Neutrophil (primary cell): Measurements from ENCODE around the gene ALOX5AP.

ENCODE experiments used
- H3K27ac ChIP-seq: fragments of 200-600 bp; sonication (generic); 2 replicates; pipeline ENCODE4 v1.5.1; 2016; ENCODE audit warnings: mild to moderate bottlenecking, moderate library complexity
- H3K27me3 ChIP-seq: fragments of 200-600 bp; sonication (generic); 2 replicates; pipeline ENCODE4 v1.6.0; 2016; ENCODE audit warnings: mild to moderate bottlenecking
- H3K36me3 ChIP-seq: fragments of 200-600 bp; sonication (generic); 2 replicates; pipeline ENCODE4 v1.5.1; 2017
- H3K4me1 ChIP-seq, 2 experiments: fragments of 200-600 bp in 1 of 2; sonication (generic) in 1 of 2; 1 replicate in 1 of 2; 2 replicates in 1 of 2; pipeline versions ENCODE4 v1.5.1 to v1.6.1; 2013 to 2016; ENCODE audit warnings: low read depth in 1 of 2, low read length in 1 of 2, mild to moderate bottlenecking in 1 of 2, moderate library complexity in 1 of 2; ENCODE audit not compliant: control insufficient read depth in 1 of 2, insufficient read depth in 1 of 2
- H3K4me3 ChIP-seq, 2 experiments: fragments of 200-600 bp in 1 of 2; sonication (generic) in 1 of 2; 1 replicate in 1 of 2; 2 replicates in 1 of 2; pipeline ENCODE4 v1.5.1; 2013 to 2016; ENCODE audit warnings: low read depth in 1 of 2, low read length in 1 of 2, mild to moderate bottlenecking in 1 of 2, moderate library complexity in 1 of 2
- H3K9me3 ChIP-seq: fragments of 200-600 bp; sonication (generic); 2 replicates; pipeline ENCODE4 v1.5.1; 2016
- CTCF ChIP-seq: fragments of 200-600 bp; sonication (generic); IDR thresholded peaks from 2 replicates; pipeline ENCODE4 v1.5.1; 2016; ENCODE audit warnings: antibody characterized with exemption

ALOX5AP gene

GRCh38 chr13:30735872-30736175 lies 481 bp downstream of the ALOX5AP start:
- no peak for TF ChIP-seq CTCF
- peak overlapping the region; percentile 94 for H3K27ac ChIP-seq
- H3K4me3 ChIP-seq = peak overlapping the region; percentile 66 to 85
- H3K9me3 ChIP-seq = no peaks in the 10 kb centered on the region
- no peaks in the 10 kb centered on the region for H3K27me3 ChIP-seq
- peaks cover 16% of the 10 kb centered on the region for H3K36me3 ChIP-seq
- peaks cover 69 to 73% of the 10 kb centered on the region in 2 experiments for H3K4me1 ChIP-seq

GRCh38 chr13:30736461-30737320 lies 1.3 kb downstream of the ALOX5AP start:
- Histone ChIP-seq H3K9me3 (no peaks in the 10 kb centered on the region), H3K27ac (peak overlapping the region; percentile 94), H3K27me3 (no peaks in the 10 kb centered on the region), H3K4me3 (peak overlapping the region; percentile 66 to 85), H3K36me3 (peaks cover 16% of the 10 kb centered on the region), H3K4me1 (peaks cover 78 to 82% of the 10 kb centered on the region in 2 experiments)
- TF ChIP-seq CTCF = no peak

GRCh38 chr13:30737511-30738337 lies 2.4 kb downstream of the ALOX5AP start:
- Histone ChIP-seq H3K4me1 (peaks cover 83 to 92% of the 10 kb centered on the region in 2 experiments), H3K9me3 (no peaks in the 10 kb centered on the region), H3K27ac (peak overlapping the region; percentile 94), H3K36me3 (peaks cover 24% of the 10 kb centered on the region), H3K4me3 (peak overlapping the region; percentile 66 to 85), H3K27me3 (no peaks in the 10 kb centered on the region)
- TF ChIP-seq CTCF = no peak

- Histone ChIP-seq H3K27ac (peak overlapping the region; percentile 94), H3K27me3 (no peaks in the 10 kb centered on the region), H3K36me3 (peaks cover 30% of the 10 kb centered on the region), H3K9me3 (no peaks in the 10 kb centered on the region), H3K4me1 (peaks cover 83 to 94% of the 10 kb centered on the region in 2 experiments), H3K4me3 (peak overlapping the region; percentile 66 to 85)
- no peak for TF ChIP-seq CTCF
These were observed 3.3 kb downstream of the ALOX5AP start for GRCh38 chr13:30738526-30739236.

- no peak for TF ChIP-seq CTCF
- peak overlapping the region; percentile 66 to 85 for H3K4me3 ChIP-seq
- peaks cover 83 to 94% of the 10 kb centered on the region in 2 experiments for H3K4me1 ChIP-seq
- H3K27me3 ChIP-seq = no peaks in the 10 kb centered on the region
- peaks cover 35% of the 10 kb centered on the region for H3K36me3 ChIP-seq
- peak overlapping the region; percentile 94 for H3K27ac ChIP-seq
- no peaks in the 10 kb centered on the region for H3K9me3 ChIP-seq
These were observed 3.8 kb downstream of the ALOX5AP start for GRCh38 chr13:30739237-30739528.
